DOHH2 (cell line): ENCODE measurements around the gene CARMIL3.

Source experiments
- CTCF ChIP-seq: fragments of 200-600 bp; sonication (generic); IDR thresholded peaks from one replicate; pipeline ENCODE4 v1.5.1; 2014; ENCODE audit warnings: antibody characterized with exemption, mild to moderate bottlenecking, low read depth, low read length; ENCODE audit not compliant: poor library complexity, severe bottlenecking
- EZH2phosphoT487 ChIP-seq: fragments of 200-600 bp; sonication (generic); IDR thresholded peaks from 2 replicates; pipeline ENCODE4 v1.6.1; 2017; ENCODE audit warnings: borderline replicate concordance, mild to moderate bottlenecking, antibody characterized with exemption, low read length, moderate library complexity, mixed read lengths

DNA sequence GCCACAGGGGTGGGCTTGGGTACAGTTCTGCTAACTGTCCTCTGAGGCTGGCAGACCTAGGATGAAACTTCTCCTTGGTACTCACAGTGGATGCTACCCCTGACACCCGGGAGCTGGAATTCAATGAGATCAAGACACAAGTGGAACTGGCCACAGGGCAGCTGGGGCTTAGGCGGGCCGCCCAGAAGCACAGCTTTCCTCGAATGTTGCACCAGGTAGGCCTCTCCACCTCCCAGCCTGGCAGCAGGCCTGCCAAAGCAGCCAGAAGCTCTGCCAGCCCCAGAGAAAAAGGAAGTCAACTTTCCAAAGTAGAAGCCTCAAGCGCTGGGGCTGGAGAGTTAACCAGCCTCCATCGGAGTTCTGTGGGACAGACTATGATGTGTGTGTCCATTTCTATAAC lies 65.4 kb downstream of the CARMIL3 start:
- no peak for TF ChIP-seq EZH2phosphoT487
- no peak for TF ChIP-seq CTCF
